IMR-90 (cell line): ENCODE data around the gene DCHS2. TPM values are rescaled to one million over a fixed set of nuclear protein-coding genes. Genes with fewer than 3 reads are reported as not detected.

Experiments used
- ATAC-seq: fragments of 200-7000 bp; cut with Tn5 transposase; 2 replicates; pipeline ENCODE4 v1.9.1; 2020; ENCODE audit warnings: low read depth, mild to moderate bottlenecking, moderate library complexity
- BruUV-seq: library from RNA; stranded (reverse); fragments of 400-500 nt; replicated peaks from 2 replicates; lab custom pipeline; 2021; lab: Mats Ljungman, UMichigan
- CTCF ChIA-PET: fragments of 300-600 bp; formaldehyde crosslinking; extraction: SDS; loops from one replicate; lab custom pipeline; 2021; ENCODE audit warnings: antibody characterized with exemption; lab: Yijun Ruan, JAX
- POLR2A ChIA-PET: fragments of 300-600 bp; sonication (Branson Sonifier 250); formaldehyde crosslinking; loops from one replicate; lab custom pipeline; 2022; ENCODE audit warnings: antibody characterized with exemption; ENCODE audit not compliant: unreplicated experiment; lab: Charles Lee
- DNase-seq: peaks from one replicate; pipeline ENCODE4 v3.0.0; 2013
- H2AFZ ChIP-seq: replicated peaks from 2 replicates; pipeline ENCODE3; 2013; ENCODE audit warnings: low read length, mild to moderate bottlenecking; ENCODE audit not compliant: poor library complexity
- H2AK5ac ChIP-seq: 2 replicates; pipeline ENCODE4 v1.6.1; 2013; ENCODE audit warnings: low read depth, low read length, inconsistent platforms
- H2AK9ac ChIP-seq: replicated peaks from 2 replicates; pipeline ENCODE3; 2013; ENCODE audit warnings: mild to moderate bottlenecking, low read depth, low read length, moderate library complexity; ENCODE audit not compliant: poor library complexity
- H2BK120ac ChIP-seq: 2 replicates; pipeline ENCODE4 v1.6.1; 2013; ENCODE audit warnings: low read depth, low read length, inconsistent platforms
- H2BK15ac ChIP-seq: 3 replicates; pipeline ENCODE4 v1.6.1; 2013; ENCODE audit warnings: low read depth, low read length, inconsistent platforms
- H2BK20ac ChIP-seq: 2 replicates; pipeline ENCODE4 v1.6.1; 2013; ENCODE audit warnings: low read depth, mild to moderate bottlenecking, inconsistent platforms, low read length, moderate library complexity
- H2BK5ac ChIP-seq: 2 replicates; pipeline ENCODE4 v1.6.1; 2013; ENCODE audit warnings: mild to moderate bottlenecking, low read depth, low read length, inconsistent platforms; ENCODE audit not compliant: poor library complexity, severe bottlenecking
- H3K14ac ChIP-seq: replicated peaks from 2 replicates; pipeline ENCODE4 v1.6.1; 2013; ENCODE audit warnings: low read depth, low read length, inconsistent platforms
- H3K18ac ChIP-seq: 2 replicates; pipeline ENCODE4 v1.6.1; 2013; ENCODE audit warnings: low read depth, low read length, control low read depth
- H3K23ac ChIP-seq: 2 replicates; pipeline ENCODE4 v1.6.1; 2013; ENCODE audit warnings: low read depth, low read length, inconsistent platforms
- H3K27ac ChIP-seq: 2 replicates; pipeline ENCODE4 v1.5.1; 2013; ENCODE audit warnings: mild to moderate bottlenecking, control low read depth, low read length; ENCODE audit not compliant: insufficient read depth
- H3K27me3 ChIP-seq: 2 replicates; pipeline ENCODE4 v1.6.1; 2013; ENCODE audit warnings: low read length; ENCODE audit not compliant: control insufficient read depth, insufficient read depth
- H3K36me3 ChIP-seq: 2 replicates; pipeline ENCODE4 v1.6.1; 2013; ENCODE audit warnings: low read length, mixed read lengths; ENCODE audit not compliant: control insufficient read depth, insufficient read depth
- H3K4ac ChIP-seq: 2 replicates; pipeline ENCODE4 v1.6.1; 2013; ENCODE audit warnings: low read depth, low read length, inconsistent platforms
- H3K4me1 ChIP-seq: 2 replicates; pipeline ENCODE4 v1.6.1; 2013; ENCODE audit warnings: low read length, mixed read lengths; ENCODE audit not compliant: control insufficient read depth, insufficient read depth
- H3K4me2 ChIP-seq: 2 replicates; pipeline ENCODE4 v1.6.1; 2013; ENCODE audit warnings: low read depth, mild to moderate bottlenecking, control low read depth, low read length, moderate library complexity
- H3K4me3 ChIP-seq: 2 replicates; pipeline ENCODE4 v1.5.1; 2013; ENCODE audit warnings: low read depth, mild to moderate bottlenecking, control low read depth, low read length, moderate library complexity; ENCODE audit not compliant: insufficient read depth
- H3K56ac ChIP-seq: 2 replicates; pipeline ENCODE4 v1.6.1; 2013; ENCODE audit warnings: low read length, inconsistent platforms; ENCODE audit not compliant: insufficient read depth; ENCODE audit errors: extremely low read depth
- H3K79me1 ChIP-seq, 2 experiments: 2 replicates each; pipeline ENCODE4 v1.6.1; 2013; ENCODE audit warnings: low read length in 2 of 2, inconsistent platforms in 1 of 2, low read depth in 1 of 2
- H3K9ac ChIP-seq: 2 replicates; pipeline ENCODE4 v1.6.1; 2013; ENCODE audit warnings: low read depth, low read length, control low read depth
- H3K9me1 ChIP-seq: 2 replicates; pipeline ENCODE4 v1.6.1; 2013; ENCODE audit warnings: low read length, inconsistent platforms; ENCODE audit not compliant: insufficient read depth
- H3K9me3 ChIP-seq: 2 replicates; pipeline ENCODE4 v1.6.1; 2013; ENCODE audit warnings: low read length; ENCODE audit not compliant: control insufficient read depth, insufficient read depth
- H4K20me1 ChIP-seq: 2 replicates; pipeline ENCODE4 v1.6.1; 2013; ENCODE audit warnings: low read length, inconsistent platforms; ENCODE audit not compliant: insufficient read depth
- H4K5ac ChIP-seq: 2 replicates; pipeline ENCODE4 v1.6.1; 2013; ENCODE audit warnings: mild to moderate bottlenecking, low read depth, low read length, control low read depth
- H4K8ac ChIP-seq, 2 experiments: 2 replicates each; pipeline ENCODE4 v1.6.1; 2013; ENCODE audit warnings: low read depth in 2 of 2, low read length in 2 of 2, control low read depth in 1 of 2, inconsistent platforms in 1 of 2
- H4K91ac ChIP-seq: 2 replicates; pipeline ENCODE4 v1.6.1; 2013; ENCODE audit warnings: low read depth, low read length, inconsistent platforms; ENCODE audit not compliant: insufficient read depth
- POLR2A ChIP-seq: IDR thresholded peaks from 2 replicates; pipeline ENCODE4 v1.6.1; 2012; ENCODE audit warnings: mild to moderate bottlenecking, low read depth, low read length
- WGBS, 2 experiments: methylation state at CpG; one replicate each; pipeline versions ENCODE4 v1.1.5 to v1.1.7; 2013; ENCODE audit warnings: missing lambda C conversion rate in 2 of 2; ENCODE audit not compliant: insufficient read length in 1 of 2; ENCODE audit errors: extremely low coverage in 2 of 2; 5-methylcytosine and 5-hydroxymethylcytosine counted together
- dilution Hi-C: fragments of 300-500 bp; cut with HindIII; formaldehyde crosslinking; loops from one replicate; pipeline ENCODE4 v1.14.3; 2018; ENCODE audit warnings: low sequenced_read_pairs; ENCODE audit not compliant: unreplicated experiment
- in situ Hi-C: fragments of 300-500 bp; cut with MboI; formaldehyde crosslinking; loops from 3 replicates; pipeline ENCODE4 v1.14.3; 2019; ENCODE audit warnings: low sequenced_read_pairs, inconsistent platforms, mixed read lengths
- intact Hi-C: fragments of 100-400 bp; cut with micrococcal nuclease; formaldehyde crosslinking; loops from 2 replicates; pipeline ENCODE4 v1.10.0; 2022
- polyA plus RNA-seq, 3 experiments: library from polyadenylated mRNA; depleted of rRNA; stranded (reverse); fragments of >200 nt; gene quantifications; 2 replicates each; pipeline ENCODE4 v1.2.3, GENCODE V29; 2012; ENCODE audit warnings: low replicate concordance in 1 of 3
- total RNA-seq: library from RNA; depleted of rRNA; stranded (reverse); fragments of >200 nt; gene quantifications from 2 replicates; pipeline ENCODE4 v1.2.3, GENCODE V29; 2012
- TF ChIP-seq, protein P1 (sequence below): fragments of 150-350 bp; IDR thresholded peaks from 2 replicates; pipeline ENCODE4 v1.6.1; 2017; ENCODE audit warnings: mild to moderate bottlenecking, antibody characterized with exemption, low read length, low read depth

Gene DCHS2
- total and polyA plus RNA-seq, 2 of the 4 experiments (the other 2 are of a cell fraction) = not detected

DNA sequence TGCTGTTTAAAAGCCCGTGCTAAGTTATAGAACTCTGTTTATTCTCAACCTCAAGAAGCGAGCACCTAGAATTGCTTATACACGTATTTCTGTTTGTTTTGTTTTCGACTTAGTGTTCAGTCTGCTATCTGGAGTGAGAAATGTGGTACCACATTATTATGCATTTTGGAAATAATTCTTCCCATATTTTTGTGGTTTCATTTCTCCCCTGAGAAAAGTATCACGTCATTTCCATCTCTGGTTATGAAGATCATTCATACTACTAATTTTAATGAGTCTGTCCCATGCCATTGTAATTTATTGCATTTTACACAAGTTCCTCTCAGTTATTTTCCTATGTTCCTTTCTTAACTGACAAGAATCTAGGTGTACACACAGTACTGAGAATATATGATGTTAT is 186.0 kb downstream of the DCHS2 start:
- intact Hi-C loops (no loop called here), in situ Hi-C loops (no loop called here), dilution Hi-C loops (no loop called here)
- no peaks in the 10 kb centered on the region for H4K20me1 ChIP-seq
- H2AK5ac ChIP-seq = no peak overlapping the region
- no peak overlapping the region for H3K18ac ChIP-seq
- ATAC-seq (no peak), DNase-seq (no peak)
- no peaks in the 10 kb centered on the region for H3K36me3 ChIP-seq
- H3K14ac ChIP-seq = no peak overlapping the region
- H3K79me1 ChIP-seq = no peaks in the 10 kb centered on the region
- TF ChIP-seq, protein P1, sequence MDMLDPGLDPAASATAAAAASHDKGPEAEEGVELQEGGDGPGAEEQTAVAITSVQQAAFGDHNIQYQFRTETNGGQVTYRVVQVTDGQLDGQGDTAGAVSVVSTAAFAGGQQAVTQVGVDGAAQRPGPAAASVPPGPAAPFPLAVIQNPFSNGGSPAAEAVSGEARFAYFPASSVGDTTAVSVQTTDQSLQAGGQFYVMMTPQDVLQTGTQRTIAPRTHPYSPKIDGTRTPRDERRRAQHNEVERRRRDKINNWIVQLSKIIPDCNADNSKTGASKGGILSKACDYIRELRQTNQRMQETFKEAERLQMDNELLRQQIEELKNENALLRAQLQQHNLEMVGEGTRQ = no peak
- no peak for TF ChIP-seq POLR2A
- H4K8ac ChIP-seq = no peak overlapping the region
- H3K23ac ChIP-seq = no peak overlapping the region
- no peak overlapping the region for H2BK120ac ChIP-seq
- H3K56ac ChIP-seq = no peak overlapping the region
- H3K9ac ChIP-seq = no peak overlapping the region
- no peak overlapping the region for H2BK20ac ChIP-seq
- H4K5ac ChIP-seq = no peak overlapping the region
- H3K27me3 ChIP-seq = no peaks in the 10 kb centered on the region
- H3K4me1 ChIP-seq = no peaks in the 10 kb centered on the region
- H2AFZ ChIP-seq = no peak overlapping the region
- no peaks in the 10 kb centered on the region for H3K9me1 ChIP-seq
- H3K4me3 ChIP-seq = no peak overlapping the region
- H3K4me2 ChIP-seq = no peak overlapping the region
- no CpG with 5 or more reads among the region's 5 CpGs for WGBS, 2 experiments
- H4K91ac ChIP-seq = no peak overlapping the region
- no peaks in the 10 kb centered on the region for H3K9me3 ChIP-seq
- no peak overlapping the region for H2AK9ac ChIP-seq
- H2BK5ac ChIP-seq = no peak overlapping the region
- no peak overlapping the region for H3K4ac ChIP-seq
- H2BK15ac ChIP-seq = no peak overlapping the region
- BruUV-seq = no TSS peak
- ChIA-PET CTCF (no interaction called here), POLR2A (no interaction called here)
- H3K27ac ChIP-seq = no peak overlapping the region
